Uterus (tissue), 4 donors: ENCODE measurements around the gene MPZL3. TPM values are rescaled to one million over a fixed set of nuclear protein-coding genes. Genes with fewer than 3 reads are reported as not detected.

ENCODE experiments used
- DNase-seq, 2 donors: peaks; one replicate each; pipeline ENCODE4 v3.0.0-alpha.2; 2019 to 2020
- H3K27ac ChIP-seq, 2 donors: fragments of 200-600 bp; sonication (generic); 1 replicate in 1 of 2; 2 replicates in 1 of 2; pipeline ENCODE4 v1.5.1; 2016 to 2018
- H3K27me3 ChIP-seq, 2 donors: fragments of 200-600 bp; sonication (generic); one replicate each; pipeline ENCODE4 v1.5.1; 2018 to 2019; ENCODE audit warnings: control low read depth in 1 of 2
- H3K36me3 ChIP-seq, 2 donors: fragments of 200-600 bp; sonication (generic); one replicate each; pipeline ENCODE4 v1.5.1; 2019; ENCODE audit warnings: control low read depth in 1 of 2
- H3K4me1 ChIP-seq, 2 donors: fragments of 200-600 bp; sonication (generic); one replicate each; pipeline ENCODE4 v1.5.1; 2018 to 2019; ENCODE audit warnings: control low read depth in 1 of 2
- H3K4me3 ChIP-seq, 2 donors: fragments of 200-600 bp; sonication (generic); 1 replicate in 1 of 2; 2 replicates in 1 of 2; pipeline ENCODE4 v1.5.1; 2018 to 2019; ENCODE audit warnings: mild to moderate bottlenecking in 1 of 2
- H3K9me3 ChIP-seq, 2 donors: fragments of 200-600 bp; sonication (generic); one replicate each; pipeline ENCODE4 v1.5.1; 2019; ENCODE audit warnings: control low read depth in 1 of 2
- POLR2A ChIP-seq, 2 donors: fragments of 450-650 bp; IDR thresholded peaks; one replicate each; pipeline ENCODE4 v1.6.1; 2016; ENCODE audit warnings: antibody characterized with exemption in 2 of 2, mild to moderate bottlenecking in 1 of 2, moderate library complexity in 1 of 2
- intact Hi-C: fragments of 100-400 bp; cut with DNase I; formaldehyde crosslinking; loops from one replicate; pipeline ENCODE4 v1.15.1; 2023; ENCODE audit warnings: low total_unique reads
- total RNA-seq, 4 donors: library from RNA; depleted of rRNA in 3 of 4; stranded (reverse); fragments of >200 nt in 3 of 4; gene quantifications; one replicate each; pipeline versions ENCODE4 v1.1.0 to v1.2.4, GENCODE V29; 2014 to 2023
- TF ChIP-seq, protein P1 (sequence below), 4 experiments: fragments of 200-600 bp in 2 of 4; fragments of 450-650 bp in 2 of 4; sonication (generic) in 2 of 4; IDR thresholded peaks; one replicate each; pipeline ENCODE4 v1.5.1; 2016 to 2019; ENCODE audit warnings: antibody characterized with exemption in 4 of 4, mild to moderate bottlenecking in 2 of 4, moderate library complexity in 1 of 4
- donor health status: DM: yes; HTN: yes; CAD: no.

The MPZL3 gene
- total RNA-seq, 4 donors from 2014 or later, result 0.26 to 8.3 (median 3.3) TPM

DNA sequence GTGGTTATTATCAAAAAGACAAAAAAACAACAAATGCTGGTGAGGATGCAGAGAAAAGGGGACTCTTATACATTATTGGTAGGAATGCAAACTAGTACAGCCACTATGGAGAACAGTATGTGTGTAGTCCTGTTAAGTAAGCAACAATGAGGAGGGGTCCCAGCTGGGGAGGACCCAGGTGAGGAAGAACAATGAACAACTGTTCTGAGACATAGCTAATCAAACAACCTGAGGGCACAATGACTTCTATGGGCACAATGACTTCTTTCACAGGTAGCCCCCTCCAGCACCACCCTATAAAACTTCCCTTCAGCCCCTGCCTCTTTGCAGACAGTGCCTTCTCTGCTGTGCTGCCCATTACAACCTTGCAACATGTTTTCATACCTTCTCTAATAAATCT lies 32.9 kb downstream of the MPZL3 start:
- H3K36me3 ChIP-seq, result no peaks in the 10 kb centered on the region
- no peak for TF ChIP-seq POLR2A (IDR thresholded peaks at IDR 0.05)
- TF ChIP-seq, protein P1, sequence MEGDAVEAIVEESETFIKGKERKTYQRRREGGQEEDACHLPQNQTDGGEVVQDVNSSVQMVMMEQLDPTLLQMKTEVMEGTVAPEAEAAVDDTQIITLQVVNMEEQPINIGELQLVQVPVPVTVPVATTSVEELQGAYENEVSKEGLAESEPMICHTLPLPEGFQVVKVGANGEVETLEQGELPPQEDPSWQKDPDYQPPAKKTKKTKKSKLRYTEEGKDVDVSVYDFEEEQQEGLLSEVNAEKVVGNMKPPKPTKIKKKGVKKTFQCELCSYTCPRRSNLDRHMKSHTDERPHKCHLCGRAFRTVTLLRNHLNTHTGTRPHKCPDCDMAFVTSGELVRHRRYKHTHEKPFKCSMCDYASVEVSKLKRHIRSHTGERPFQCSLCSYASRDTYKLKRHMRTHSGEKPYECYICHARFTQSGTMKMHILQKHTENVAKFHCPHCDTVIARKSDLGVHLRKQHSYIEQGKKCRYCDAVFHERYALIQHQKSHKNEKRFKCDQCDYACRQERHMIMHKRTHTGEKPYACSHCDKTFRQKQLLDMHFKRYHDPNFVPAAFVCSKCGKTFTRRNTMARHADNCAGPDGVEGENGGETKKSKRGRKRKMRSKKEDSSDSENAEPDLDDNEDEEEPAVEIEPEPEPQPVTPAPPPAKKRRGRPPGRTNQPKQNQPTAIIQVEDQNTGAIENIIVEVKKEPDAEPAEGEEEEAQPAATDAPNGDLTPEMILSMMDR (IDR thresholded peaks at IDR 0.05), result no peak
- H3K9me3 ChIP-seq, result no peaks in the 10 kb centered on the region
- no peak overlapping the region for H3K4me3 ChIP-seq
- no peak for DNase-seq
- H3K27me3 ChIP-seq, result no peaks in the 10 kb centered on the region
- intact Hi-C loops, result no loop called here
- H3K27ac ChIP-seq, result no peak overlapping the region
- no peaks in the 10 kb centered on the region for H3K4me1 ChIP-seq

DNA sequence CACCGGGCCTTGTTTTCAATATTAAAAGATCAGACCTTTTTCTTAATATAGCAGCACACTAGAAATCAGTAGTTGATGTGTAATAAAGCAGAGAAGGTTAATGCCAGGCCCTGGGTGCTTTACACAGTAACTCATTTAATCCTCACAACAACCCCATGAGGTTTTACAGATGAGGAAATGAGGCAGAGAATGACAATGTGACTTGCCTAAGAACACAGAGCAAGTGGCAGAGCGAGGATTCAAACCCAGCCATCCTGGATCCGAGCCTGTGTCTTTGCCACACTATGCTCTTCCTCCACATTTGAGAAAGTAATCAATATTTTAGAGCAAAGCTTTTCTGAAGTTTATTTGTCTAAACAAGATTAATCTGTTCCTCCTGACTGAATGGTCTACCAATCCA lies 34.6 kb downstream of the MPZL3 start:
- intact Hi-C loops, result no loop called here

DNA sequence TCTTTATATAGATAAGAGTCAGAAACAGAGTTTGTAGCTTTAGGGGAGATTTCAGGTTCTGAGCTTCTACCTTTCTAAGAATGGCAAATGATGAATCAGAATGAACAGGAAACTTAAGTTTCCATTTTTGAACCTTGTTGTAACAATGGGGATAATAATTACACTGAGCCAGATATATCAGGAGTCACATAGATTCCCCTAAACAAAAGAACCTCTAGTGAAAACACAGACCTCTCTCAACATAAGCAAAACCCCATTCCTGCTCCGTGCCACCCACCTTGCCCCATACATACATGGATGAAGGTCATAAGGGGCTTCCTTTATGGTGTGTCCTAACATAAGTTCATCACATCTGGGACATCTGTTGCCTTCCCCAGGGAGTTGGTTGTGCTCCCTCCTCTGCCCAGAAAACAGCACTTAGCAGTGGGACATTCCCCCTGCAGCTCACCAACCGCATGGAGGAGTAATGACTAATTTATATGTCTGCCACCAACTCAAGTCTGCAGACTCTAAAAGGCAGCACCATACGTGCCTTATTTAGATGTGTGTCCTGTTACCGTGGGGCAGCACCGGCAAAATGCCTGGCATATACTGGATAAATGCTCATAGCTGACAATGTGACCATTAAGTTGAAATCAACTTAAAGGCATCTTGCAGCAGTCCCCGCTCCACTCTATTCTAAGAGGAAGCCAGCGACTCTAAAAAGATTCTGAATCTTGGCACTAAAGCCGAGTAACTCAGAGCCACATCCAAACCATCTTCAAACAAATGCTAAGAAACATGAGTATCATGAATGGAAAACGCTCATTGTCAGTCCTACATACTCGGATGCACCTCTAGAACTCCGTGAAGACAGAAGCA lies 35.3 kb downstream of the MPZL3 start:
- H3K4me3 ChIP-seq, result no peak overlapping the region
- intact Hi-C loops, result no loop called here
- DNase-seq, result no peak
- H3K9me3 ChIP-seq, result no peaks in the 10 kb centered on the region
- H3K27ac ChIP-seq, result no peak overlapping the region
- no peaks in the 10 kb centered on the region for H3K4me1 ChIP-seq
- TF ChIP-seq, protein P1 (IDR thresholded peaks at IDR 0.05), result no peak
- TF ChIP-seq POLR2A (IDR thresholded peaks at IDR 0.05), result no peak
- no peaks in the 10 kb centered on the region for H3K27me3 ChIP-seq
- no peaks in the 10 kb centered on the region for H3K36me3 ChIP-seq

More for the DNA sequence above, 34.6 kb downstream of the MPZL3 start:
- Histone ChIP-seq H3K27ac (no peak overlapping the region), H3K9me3 (no peaks in the 10 kb centered on the region), H3K27me3 (no peaks in the 10 kb centered on the region), H3K4me1 (no peaks in the 10 kb centered on the region), H3K36me3 (no peaks in the 10 kb centered on the region), H3K4me3 (no peak overlapping the region)
- no peak for DNase-seq
- no peak for TF ChIP-seq POLR2A (IDR thresholded peaks at IDR 0.05)
- TF ChIP-seq, protein P1 (IDR thresholded peaks at IDR 0.05), result no peak

DNA sequence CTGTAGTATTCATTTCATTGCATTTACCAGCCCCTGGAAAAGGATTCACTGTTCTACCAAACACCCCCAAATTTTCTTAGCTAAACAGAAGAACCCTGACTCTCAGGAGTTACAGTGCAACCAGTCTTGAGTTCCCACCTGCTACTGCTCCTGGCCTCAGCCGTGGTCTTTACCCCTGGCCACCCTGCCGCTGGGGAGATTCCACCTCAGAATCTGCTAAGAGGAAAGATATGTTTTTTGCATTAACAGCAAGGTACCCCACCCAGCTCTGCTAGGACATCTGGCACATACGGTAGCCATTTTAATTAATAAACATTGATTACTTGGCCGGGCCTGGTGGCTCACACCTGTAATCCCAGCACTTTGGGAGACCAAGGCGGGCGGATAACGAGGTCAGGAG lies 36.4 kb downstream of the MPZL3 start:
- Histone ChIP-seq H3K9me3 (no peaks in the 10 kb centered on the region), H3K4me3 (no peak overlapping the region), H3K36me3 (no peaks in the 10 kb centered on the region), H3K27me3 (no peaks in the 10 kb centered on the region), H3K27ac (no peak overlapping the region), H3K4me1 (no peaks in the 10 kb centered on the region)
- intact Hi-C loops, result no loop called here
- no peak for DNase-seq
- TF ChIP-seq, protein P1 (IDR thresholded peaks at IDR 0.05), result no peak
- no peak for TF ChIP-seq POLR2A (IDR thresholded peaks at IDR 0.05)

DNA sequence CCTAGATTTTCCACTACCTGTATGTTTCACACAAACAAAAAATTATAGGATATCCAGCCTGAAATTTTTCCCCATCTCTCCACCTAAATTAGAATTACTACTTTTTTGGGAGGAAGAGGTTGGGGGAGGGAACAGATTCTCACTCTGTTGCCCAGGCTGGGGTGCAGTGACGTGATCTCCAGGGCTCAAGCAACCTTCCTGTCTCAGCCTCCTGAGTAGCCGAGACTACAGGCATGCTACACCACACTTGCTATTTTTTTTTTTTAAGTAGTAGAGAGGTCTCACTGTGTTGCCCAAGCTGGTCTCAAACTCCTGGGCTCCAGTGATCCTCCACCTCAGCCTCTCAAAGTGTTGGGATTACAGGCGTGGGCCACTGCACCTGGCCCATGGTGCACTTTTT lies 36.9 kb downstream of the MPZL3 start:
- H3K27ac ChIP-seq, result no peak overlapping the region
- H3K9me3 ChIP-seq, result no peaks in the 10 kb centered on the region
- no peak for TF ChIP-seq POLR2A (IDR thresholded peaks at IDR 0.05)
- TF ChIP-seq, protein P1 (IDR thresholded peaks at IDR 0.05), result no peak
- DNase-seq, result no peak
- no peaks in the 10 kb centered on the region for H3K4me1 ChIP-seq
- H3K4me3 ChIP-seq, result no peak overlapping the region
- H3K27me3 ChIP-seq, result no peaks in the 10 kb centered on the region
- H3K36me3 ChIP-seq, result no peaks in the 10 kb centered on the region
- intact Hi-C loops, result no loop called here
